HL-60 (cell line): ENCODE data around the gene HIRA.

ENCODE experiments used
- GABPA ChIP-seq: IDR thresholded peaks from 2 replicates; pipeline ENCODE4 v1.6.1; 2012; ENCODE audit warnings: low read depth
- POLR2AphosphoS5 ChIP-seq: IDR thresholded peaks from 2 replicates; pipeline ENCODE4 v1.6.1; 2012; ENCODE audit warnings: low read depth
- REST ChIP-seq: IDR thresholded peaks from 2 replicates; pipeline ENCODE4 v1.6.1; 2012; ENCODE audit warnings: low read depth; ENCODE audit not compliant: insufficient replicate concordance
- SPI1 ChIP-seq: IDR thresholded peaks from 2 replicates; pipeline ENCODE4 v1.6.1; 2012; ENCODE audit warnings: low read depth, mild to moderate bottlenecking, borderline replicate concordance
- TF ChIP-seq, protein P1 (sequence below): IDR thresholded peaks from one replicate; pipeline ENCODE4 v1.5.1; 2011; ENCODE audit warnings: low read length, control low read depth, inconsistent platforms; ENCODE audit not compliant: insufficient read depth

GRCh38 chr22:19383292-19383691 lies 48.2 kb downstream of the HIRA start:
- TF ChIP-seq, protein P1, sequence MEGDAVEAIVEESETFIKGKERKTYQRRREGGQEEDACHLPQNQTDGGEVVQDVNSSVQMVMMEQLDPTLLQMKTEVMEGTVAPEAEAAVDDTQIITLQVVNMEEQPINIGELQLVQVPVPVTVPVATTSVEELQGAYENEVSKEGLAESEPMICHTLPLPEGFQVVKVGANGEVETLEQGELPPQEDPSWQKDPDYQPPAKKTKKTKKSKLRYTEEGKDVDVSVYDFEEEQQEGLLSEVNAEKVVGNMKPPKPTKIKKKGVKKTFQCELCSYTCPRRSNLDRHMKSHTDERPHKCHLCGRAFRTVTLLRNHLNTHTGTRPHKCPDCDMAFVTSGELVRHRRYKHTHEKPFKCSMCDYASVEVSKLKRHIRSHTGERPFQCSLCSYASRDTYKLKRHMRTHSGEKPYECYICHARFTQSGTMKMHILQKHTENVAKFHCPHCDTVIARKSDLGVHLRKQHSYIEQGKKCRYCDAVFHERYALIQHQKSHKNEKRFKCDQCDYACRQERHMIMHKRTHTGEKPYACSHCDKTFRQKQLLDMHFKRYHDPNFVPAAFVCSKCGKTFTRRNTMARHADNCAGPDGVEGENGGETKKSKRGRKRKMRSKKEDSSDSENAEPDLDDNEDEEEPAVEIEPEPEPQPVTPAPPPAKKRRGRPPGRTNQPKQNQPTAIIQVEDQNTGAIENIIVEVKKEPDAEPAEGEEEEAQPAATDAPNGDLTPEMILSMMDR, result no peak
- TF ChIP-seq REST (no peak), POLR2AphosphoS5 (no peak), GABPA (no peak), SPI1 (no peak)
